Measurements from ENCODE around the gene INSIG1.

- TF ChIP-seq TCF7L2 (IDR thresholded peaks at IDR 0.05; ENCODE audit: low read depth, low read length) (no peak), CTCF (IDR thresholded peaks at IDR 0.05) (no peak; the same call in 1 of the 2 replicates), POLR2AphosphoS5 (IDR thresholded peaks at IDR 0.05; ENCODE audit: low read depth, low read length) (no peak; the same call in 1 of the 2 replicates), SIN3A (IDR thresholded peaks at IDR 0.05; ENCODE audit: borderline replicate concordance, insufficient read depth, low read depth, low read length) (no peak)
Observed at GRCh38 chr7:155296788-155297516, 726 bp upstream of the INSIG1 start.
